HepG2 (cell line): ENCODE data around the gene VPS13C. TPM values are rescaled to one million over a fixed set of nuclear protein-coding genes. Genes with fewer than 3 reads are reported as not detected.

Experiments used
- ATAC-seq: fragments of 200-7000 bp; cut with Tn5 transposase; 3 replicates; pipeline ENCODE4 v1.9.1; 2020; ENCODE audit warnings: mild to moderate bottlenecking, moderate library complexity
- BruUV-seq: library from RNA; stranded (reverse); fragments of 400-500 nt; replicated peaks from 2 replicates; lab custom pipeline; 2021; lab: Mats Ljungman, UMichigan
- CTCF ChIA-PET: fragments of 300-600 bp; formaldehyde crosslinking; extraction: SDS; loops from one replicate; lab custom pipeline; 2021; ENCODE audit warnings: low total read pairs, inconsistent platforms, low intra/inter-chr PET ratio; lab: Yijun Ruan, JAX
- POLR2A ChIA-PET: fragments of 350-600 bp; sonication (Branson Sonifier 250); formaldehyde crosslinking; loops from one replicate; lab custom pipeline; 2020; ENCODE audit warnings: antibody characterized with exemption, inconsistent platforms; lab: Yijun Ruan, JAX
- DNase-seq: peaks from one replicate; pipeline ENCODE4 v3.0.0-alpha.2; 2015; ENCODE audit warnings: low spot score
- FAIRE-seq: peaks from 3 replicates; lab custom pipeline; 2011; peaks lifted over from hg19 to GRCh38; lab: Jason Lieb, UNC
- H2AFZ ChIP-seq: one replicate; pipeline ENCODE4 v1.6.1; 2011; ENCODE audit warnings: low read length, inconsistent platforms
- H3K27ac ChIP-seq: fragments of 300-600 bp; 3 replicates; pipeline ENCODE4 v1.8.0; 2011; ENCODE audit warnings: mixed run types, mild to moderate bottlenecking, mixed read lengths, low read length, inconsistent platforms; ENCODE audit not compliant: insufficient read depth; ENCODE audit errors: extremely low read length
- H3K27me3 ChIP-seq, 2 experiments: fragments of 200-600 bp in 1 of 2; 2 replicates in 1 of 2; 3 replicates in 1 of 2; pipeline versions ENCODE4 v1.6.0 to v1.8.0; 2011; ENCODE audit warnings: low read length in 2 of 2, mild to moderate bottlenecking in 2 of 2, moderate library complexity in 2 of 2, inconsistent platforms in 1 of 2; ENCODE audit not compliant: insufficient read depth in 2 of 2, control insufficient read depth in 1 of 2
- H3K36me3 ChIP-seq, 2 experiments: fragments of 200-600 bp in 1 of 2; replicated peaks in 1 of 2; 2 replicates in 1 of 2; 3 replicates in 1 of 2; pipeline versions ENCODE4 v1.5.1 to v1.8.0; 2011; ENCODE audit warnings: low read length in 2 of 2, inconsistent platforms in 1 of 2; ENCODE audit not compliant: insufficient read depth in 2 of 2, control insufficient read depth in 1 of 2
- H3K4me1 ChIP-seq: 2 replicates; pipeline ENCODE4 v1.5.1; 2012; ENCODE audit warnings: low read length, inconsistent platforms; ENCODE audit not compliant: insufficient read depth
- H3K4me2 ChIP-seq: 2 replicates; pipeline ENCODE4 v1.6.0; 2011; ENCODE audit warnings: low read depth, low read length, inconsistent platforms
- H3K4me3 ChIP-seq, 3 experiments: fragments of 200-600 bp in 1 of 3; sonication (generic), shearing (Covaris generic) in 1 of 3; replicated peaks in 1 of 3; 2 replicates each; pipeline ENCODE4 v1.5.1; 2011 to 2016; ENCODE audit warnings: low read length in 3 of 3, inconsistent platforms in 2 of 3, low read depth in 2 of 3, mild to moderate bottlenecking in 2 of 3, control low read depth in 1 of 3, mixed read lengths in 1 of 3; ENCODE audit not compliant: insufficient read depth in 1 of 3
- H3K79me2 ChIP-seq: one replicate; pipeline ENCODE4 v1.6.1; 2011; ENCODE audit warnings: low read length, inconsistent platforms; ENCODE audit not compliant: insufficient read depth
- H3K9ac ChIP-seq: 2 replicates; pipeline ENCODE4 v1.6.0; 2011; ENCODE audit warnings: mild to moderate bottlenecking, low read depth, low read length, inconsistent platforms; ENCODE audit not compliant: insufficient read depth
- H3K9me3 ChIP-seq: 2 replicates; pipeline ENCODE4 v1.5.1; 2012; ENCODE audit warnings: mild to moderate bottlenecking, low read length
- H4K20me1 ChIP-seq: 2 replicates; pipeline ENCODE4 v1.6.0; 2011; ENCODE audit warnings: inconsistent platforms, mild to moderate bottlenecking, low read length, moderate library complexity; ENCODE audit not compliant: insufficient read depth
- CBX5 ChIP-seq: sonication (generic); formaldehyde crosslinking; IDR thresholded peaks from 2 replicates; pipeline ENCODE4 v1.4.0; 2020; ENCODE audit warnings: missing genetic modification reagents, borderline replicate concordance
- HMGXB4 ChIP-seq, 2 experiments: sonication (generic) in 1 of 2; formaldehyde crosslinking in 1 of 2; IDR thresholded peaks; 2 replicates each; pipeline versions ENCODE4 v1.4.0 to v1.6.1; 2018 to 2020; ENCODE audit warnings: missing genetic modification reagents in 2 of 2, borderline replicate concordance in 1 of 2, low read depth in 1 of 2, mild to moderate bottlenecking in 1 of 2, missing biosample characterization in 1 of 2
- HOXA3 ChIP-seq: sonication (generic); formaldehyde crosslinking; IDR thresholded peaks from 2 replicates; pipeline ENCODE4 v1.5.0; 2020; ENCODE audit warnings: missing genetic modification reagents
- SALL1 ChIP-seq: sonication (generic); formaldehyde crosslinking; IDR thresholded peaks from 2 replicates; pipeline ENCODE4 v1.8.0; 2022; ENCODE audit warnings: mild to moderate bottlenecking, missing genetic modification reagents
- SNAPC5 ChIP-seq: sonication (generic); formaldehyde crosslinking; IDR thresholded peaks from 2 replicates; pipeline ENCODE4 v1.8.1; 2023; ENCODE audit warnings: mild to moderate bottlenecking, missing genetic modification reagents, borderline replicate concordance
- STAT5B ChIP-seq: sonication (generic); formaldehyde crosslinking; IDR thresholded peaks from 2 replicates; pipeline ENCODE4 v1.4.0; 2020; ENCODE audit warnings: missing genetic modification reagents
- TFAP4 ChIP-seq: sonication (generic); IDR thresholded peaks from 2 replicates; pipeline ENCODE4 v1.6.1; 2016; ENCODE audit warnings: low read depth, borderline replicate concordance
- TRIM24 ChIP-seq: sonication (generic); formaldehyde crosslinking; IDR thresholded peaks from 2 replicates; pipeline ENCODE4 v1.8.0; 2022; ENCODE audit warnings: mild to moderate bottlenecking, missing genetic modification reagents
- ZNF367 ChIP-seq: sonication (generic); formaldehyde crosslinking; IDR thresholded peaks from 2 replicates; pipeline ENCODE4 v1.4.0; 2020; ENCODE audit warnings: missing genetic modification reagents, borderline replicate concordance
- ZNF414 ChIP-seq: sonication (generic); formaldehyde crosslinking; IDR thresholded peaks from 2 replicates; pipeline ENCODE4 v1.5.0; 2020; ENCODE audit warnings: missing genetic modification reagents
- ZNF549 ChIP-seq: sonication (generic); formaldehyde crosslinking; IDR thresholded peaks from 2 replicates; pipeline ENCODE4 v1.5.0; 2020; ENCODE audit warnings: missing genetic modification reagents
- ZNF749 ChIP-seq: sonication (generic); formaldehyde crosslinking; IDR thresholded peaks from 2 replicates; pipeline ENCODE4 v1.8.0; 2022; ENCODE audit warnings: mild to moderate bottlenecking, missing genetic modification reagents, moderate library complexity, borderline replicate concordance
- ZNF761 ChIP-seq: sonication (generic); formaldehyde crosslinking; conservative IDR thresholded peaks from 2 replicates; pipeline ENCODE4 v1.4.0; 2020; ENCODE audit warnings: mild to moderate bottlenecking, missing genetic modification reagents
- ZNF891 ChIP-seq: sonication (generic); formaldehyde crosslinking; IDR thresholded peaks from 2 replicates; pipeline ENCODE4 v1.5.0; 2020; ENCODE audit warnings: mild to moderate bottlenecking, missing genetic modification reagents
- ZUFSP ChIP-seq: sonication (generic); formaldehyde crosslinking; IDR thresholded peaks from 2 replicates; pipeline ENCODE4 v1.9.0; 2021; ENCODE audit warnings: missing genetic modification reagents, mild to moderate bottlenecking, borderline replicate concordance
- WGBS: methylation state at CpG from one replicate; pipeline ENCODE4 v1.1.6; 2017; ENCODE audit warnings: low lambda C conversion rate; 5-methylcytosine and 5-hydroxymethylcytosine counted together
- in situ Hi-C: cut with HindIII; loops from 2 replicates; pipeline ENCODE4 v1.10.0; 2017; ENCODE audit warnings: low pct_unique_long_range_greater_than_20kb; ENCODE audit not compliant: extremely low pct_ligation_motif_present
- intact Hi-C: fragments of 100-400 bp; cut with micrococcal nuclease; formaldehyde crosslinking; loops from one replicate; pipeline ENCODE4 v1.10.0; 2022; ENCODE audit not compliant: unreplicated experiment
- polyA plus RNA-seq, 8 experiments: library from polyadenylated mRNA; depleted of rRNA in 3 of 8; stranded (reverse) in 7 of 8; unstranded in 1 of 8; fragments of >200 nt; fragmentation: Illumina TruSeq in 4 of 8; extraction: Trizol in 4 of 8; gene quantifications; 2 replicates each; pipeline versions ENCODE4 v1.2.1 to v1.2.3, GENCODE V29; 2011 to 2016; ENCODE audit warnings: low read depth in 4 of 8, missing spikeins in 1 of 8, mixed read lengths in 1 of 8; ENCODE audit not compliant: insufficient read depth in 1 of 8
- total RNA-seq, 5 experiments: library from RNA; depleted of rRNA; stranded (reverse); fragments of >200 nt; fragmentation: Illumina TruSeq; extraction: Trizol; gene quantifications; 2 replicates each; pipeline ENCODE4 v1.2.3, GENCODE V29; 2016; ENCODE audit warnings: low read depth in 1 of 5

The VPS13C gene
- total and polyA plus RNA-seq, 2 of the 13 experiments (the other 11 are each of a cell fraction or from before 2014, with no cell fraction given), result 10.9 to 26.8 TPM

GRCh38 chr15:61923173-61923572 lies 137.1 kb downstream of the VPS13C start:
- ChIA-PET CTCF (no interaction called here), POLR2A (no interaction called here)
- H4K20me1 ChIP-seq, result no peaks in the 10 kb centered on the region
- BruUV-seq, result no TSS peak
- no peak overlapping the region for H2AFZ ChIP-seq
- H3K36me3 ChIP-seq, result peaks cover 0 to 21% of the 10 kb centered on the region in 2 experiments
- 97% methylated on average over 3 of the region's 3 CpGs for WGBS
- H3K4me3 ChIP-seq, result no peak overlapping the region
- ATAC-seq (no peak), DNase-seq (no peak), FAIRE-seq (no peak)
- no peaks in the 10 kb centered on the region for H3K4me1 ChIP-seq
- no peak overlapping the region for H3K27ac ChIP-seq
- in situ Hi-C loops, result no loop called here
- no peak overlapping the region for H3K9ac ChIP-seq
- no peak overlapping the region for H3K4me2 ChIP-seq
- no peak for TF ChIP-seq ZNF549 (CRISPR knock-in tag)
- no peak for TF ChIP-seq TFAP4
- no peak for TF ChIP-seq SALL1
- no peak for TF ChIP-seq HMGXB4 (CRISPR knock-in tag; IDR thresholded peaks at IDR 0.05; ENCODE audit: borderline replicate concordance in 1 of 2, low read depth in 1 of 2)
- TF ChIP-seq SNAPC5, result no peak
- TF ChIP-seq ZUFSP (CRISPR knock-in tag), result no peak
- no peak for TF ChIP-seq STAT5B (CRISPR knock-in tag)
- TF ChIP-seq TRIM24 (CRISPR knock-in tag), result no peak
- TF ChIP-seq HOXA3 (CRISPR knock-in tag), result no peak
- TF ChIP-seq CBX5 (CRISPR knock-in tag), result no peak
- no peak for TF ChIP-seq ZNF367
- no peak for TF ChIP-seq ZNF761 (CRISPR knock-in tag)
- no peak for TF ChIP-seq ZNF749
- TF ChIP-seq ZNF891 (CRISPR knock-in tag), result no peak
- no peak for TF ChIP-seq ZNF414 (CRISPR knock-in tag)
- H3K9me3 ChIP-seq, result no peaks in the 10 kb centered on the region
- intact Hi-C loops, result no loop called here
- H3K79me2 ChIP-seq, result no peaks in the 10 kb centered on the region
- no peaks in the 10 kb centered on the region for H3K27me3 ChIP-seq
